Aorta (tissue), 5 donors: Measurements from ENCODE around the gene PLK5. TPM values are rescaled to one million over a fixed set of nuclear protein-coding genes. Genes with fewer than 3 reads are reported as not detected.

Experiments
- ATAC-seq: fragments of 200-7000 bp; cut with Tn5 transposase; one replicate; pipeline ENCODE4 v1.9.1; 2022; ENCODE audit warnings: moderate library complexity; ENCODE audit not compliant: low FRiP score
- DNase-seq, 2 donors: peaks; one replicate each; pipeline ENCODE4 v3.0.0-alpha.2; 2020
- H3K27ac ChIP-seq, 2 donors: one replicate each; pipeline ENCODE4 v1.5.1; 2013; ENCODE audit warnings: low read length in 2 of 2, mild to moderate bottlenecking in 2 of 2, moderate library complexity in 2 of 2, control low read depth in 1 of 2, inconsistent platforms in 1 of 2, low read depth in 1 of 2
- H3K27me3 ChIP-seq, 2 donors: one replicate each; pipeline ENCODE4 v1.6.1; 2013; ENCODE audit warnings: control low read depth in 1 of 2, low read length in 1 of 2, mild to moderate bottlenecking in 1 of 2, moderate library complexity in 1 of 2; ENCODE audit not compliant: insufficient read depth in 2 of 2, control insufficient read depth in 1 of 2
- H3K36me3 ChIP-seq, 2 donors: one replicate each; pipeline ENCODE4 v1.6.1; 2013; ENCODE audit warnings: control low read depth in 1 of 2, low read length in 1 of 2, mild to moderate bottlenecking in 1 of 2; ENCODE audit not compliant: insufficient read depth in 2 of 2, control insufficient read depth in 1 of 2
- H3K4me1 ChIP-seq, 2 donors: one replicate each; pipeline ENCODE4 v1.6.1; 2013; ENCODE audit warnings: low read length in 2 of 2, control low read depth in 1 of 2, mild to moderate bottlenecking in 1 of 2, moderate library complexity in 1 of 2; ENCODE audit not compliant: insufficient read depth in 2 of 2, control insufficient read depth in 1 of 2
- H3K4me3 ChIP-seq, 2 donors: one replicate each; pipeline ENCODE4 v1.5.1; 2013; ENCODE audit warnings: low read length in 2 of 2, control low read depth in 1 of 2, mild to moderate bottlenecking in 1 of 2
- H3K9me3 ChIP-seq: one replicate; pipeline ENCODE4 v1.6.1; 2013; ENCODE audit warnings: mild to moderate bottlenecking, low read length; ENCODE audit not compliant: control insufficient read depth
- WGBS, 2 donors: extraction: QIAGEN DNeasy Blood & Tissue Kit; methylation state at CpG; one replicate each; pipeline ENCODE4 v1.1.7; 2013; 5-methylcytosine and 5-hydroxymethylcytosine counted together
- intact Hi-C, 2 donors: fragments of 100-400 bp; cut with DNase I; formaldehyde crosslinking; loops; one replicate each; pipeline versions ENCODE4 v1.14.2 to v1.15.0; 2022
- polyA plus RNA-seq, 2 donors: library from polyadenylated mRNA; stranded (reverse); fragments of 200-250 nt; gene quantifications; one replicate each; pipeline ENCODE4 v1.2.3, GENCODE V29; 2013
- total RNA-seq, 2 donors: library from RNA; stranded (reverse); fragmentation: NEBNext Ultra II Directional; extraction: Animal tissue kit (Norgen Biotek cat#: 25700); gene quantifications; one replicate each; pipeline ENCODE4 v1.2.1, GENCODE V29; 2021
- donor health status: healthy with polysubstance abuse.
- donor health status: Bipolar disorder and iron deficiency.
- donor health status: DM: no; HTN: no; CAD: no.
- donor health status: DM: no; HTN: no; CAD: no.
- donor health status: DM: yes; HTN: yes; CAD: no.

PLK5 gene
- total and polyA plus RNA-seq, 4 donors: 0.15 TPM; not detected in 3

GRCh38 chr19:1584500-1585242, 60.8 kb downstream of the PLK5 start:
- DNase-seq (no peak), ATAC-seq (no peak)
- 82 to 87% methylated on average over 75 to 87 of the region's 87 CpGs for WGBS, 2 donors
- Histone ChIP-seq H3K9me3 (no peaks in the 10 kb centered on the region), H3K4me1 (no peaks in the 10 kb centered on the region), H3K27ac (no peak overlapping the region), H3K4me3 (no peak overlapping the region), H3K36me3 (peaks cover 0 to 8% of the 10 kb centered on the region in 2 donors), H3K27me3 (no peaks in the 10 kb centered on the region)
- intact Hi-C loops: no loop called here

- DNase-seq (no peak), ATAC-seq (no peak)
- WGBS, 2 donors: 82 to 83% methylated on average over 13 of the region's 13 CpGs
- Histone ChIP-seq H3K27ac (no peak overlapping the region), H3K27me3 (no peaks in the 10 kb centered on the region), H3K4me1 (no peaks in the 10 kb centered on the region), H3K9me3 (no peaks in the 10 kb centered on the region), H3K36me3 (peaks cover 0 to 8% of the 10 kb centered on the region in 2 donors), H3K4me3 (no peak overlapping the region)
- intact Hi-C loops: no loop called here
These were observed 61.3 kb downstream of the PLK5 start for GRCh38 chr19:1585243-1585580.

Other genes with a start within 250 kb of the PLK5 start
- 10 to 100 TPM; 21.9 to 23.3 TPM for gene FAM174C, start 248.5 kb upstream of the PLK5 start, total RNA-seq
- 10 to 100 TPM; 43.8 to 68.8 TPM for gene FAM174C, start 248.5 kb upstream of the PLK5 start, polyA plus RNA-seq
- gene EFNA2, start 238.2 kb upstream of the PLK5 start, total RNA-seq: not detected
- gene EFNA2, start 238.2 kb upstream of the PLK5 start, polyA plus RNA-seq: 1 to 10 TPM in 1 of 2 donors, not detected in 1; 2.8 TPM
- gene NDUFS7, start 140.2 kb upstream of the PLK5 start, total RNA-seq: 10 to 100 TPM; 47.7 to 47.8 TPM
- gene NDUFS7, start 140.2 kb upstream of the PLK5 start, polyA plus RNA-seq: 100 to 1,000 TPM in 1 of 2 donors, 10 to 100 TPM in 1; 72.6 to 105 TPM
- 10 to 100 TPM in 1 of 2 donors, 1 to 10 TPM in 1; 7.9 to 16.1 TPM for gene GAMT, start 122.5 kb upstream of the PLK5 start, total RNA-seq
- 10 to 100 TPM; 21.2 to 40.2 TPM for gene GAMT, start 122.5 kb upstream of the PLK5 start, polyA plus RNA-seq
- 10 to 100 TPM; 75.2 to 77.9 TPM for gene DAZAP1, start 116.5 kb upstream of the PLK5 start, total RNA-seq
- gene DAZAP1, start 116.5 kb upstream of the PLK5 start, polyA plus RNA-seq: 10 to 100 TPM; 44.8 to 79.0 TPM
- 100 to 1,000 TPM; 707 to 750 TPM for gene RPS15, start 85.7 kb upstream of the PLK5 start, total RNA-seq
- gene RPS15, start 85.7 kb upstream of the PLK5 start, polyA plus RNA-seq: 1,000 to 10,000 TPM; 2,784 to 2,878 TPM
- under 1 TPM; 0.26 to 0.42 TPM for gene APC2, start 74.0 kb upstream of the PLK5 start, total RNA-seq
- under 1 TPM in 1 of 2 donors, not detected in 1; 0.03 TPM for gene APC2, start 74.0 kb upstream of the PLK5 start, polyA plus RNA-seq
- 10 to 100 TPM; 19.7 to 26.0 TPM for gene C19orf25, start 44.9 kb upstream of the PLK5 start, total RNA-seq
- 10 to 100 TPM; 19.0 to 33.5 TPM for gene C19orf25, start 44.9 kb upstream of the PLK5 start, polyA plus RNA-seq
- 1 to 10 TPM in 1 of 2 donors, not detected in 1; 3.1 TPM for gene PCSK4, start 33.7 kb upstream of the PLK5 start, total RNA-seq
- 1 to 10 TPM in 1 of 2 donors, under 1 TPM in 1; 0.75 to 6.0 TPM for gene PCSK4, start 33.7 kb upstream of the PLK5 start, polyA plus RNA-seq
- gene REEP6, start 32.9 kb upstream of the PLK5 start, total RNA-seq: 1 to 10 TPM in 1 of 2 donors, under 1 TPM in 1; 0.71 to 1.6 TPM
- gene REEP6, start 32.9 kb upstream of the PLK5 start, polyA plus RNA-seq: 10 to 100 TPM in 1 of 2 donors, 1 to 10 TPM in 1; 2.2 to 16.5 TPM
- gene ADAMTSL5, start 11.1 kb upstream of the PLK5 start, total RNA-seq: 10 to 100 TPM in 1 of 2 donors, 1 to 10 TPM in 1; 6.2 to 18.2 TPM
- gene ADAMTSL5, start 11.1 kb upstream of the PLK5 start, polyA plus RNA-seq: 1 to 10 TPM; 3.1 to 6.1 TPM
- gene MEX3D, start 44.2 kb downstream of the PLK5 start, total RNA-seq: 10 to 100 TPM; 16.1 to 20.5 TPM
- gene MEX3D, start 44.2 kb downstream of the PLK5 start, polyA plus RNA-seq: 1 to 10 TPM; 3.6 to 6.3 TPM
- 10 to 100 TPM; 60.9 to 63.2 TPM for gene MBD3, start 68.8 kb downstream of the PLK5 start, total RNA-seq
- gene MBD3, start 68.8 kb downstream of the PLK5 start, polyA plus RNA-seq: 100 to 1,000 TPM in 1 of 2 donors, 10 to 100 TPM in 1; 37.6 to 106 TPM
- gene UQCR11, start 81.4 kb downstream of the PLK5 start, total RNA-seq: 100 to 1,000 TPM; 153 to 155 TPM
- gene UQCR11, start 81.4 kb downstream of the PLK5 start, polyA plus RNA-seq: 100 to 1,000 TPM; 127 to 251 TPM
- gene TCF3, start 128.5 kb downstream of the PLK5 start, total RNA-seq: 10 to 100 TPM; 32.0 to 50.4 TPM
- gene TCF3, start 128.5 kb downstream of the PLK5 start, polyA plus RNA-seq: 10 to 100 TPM; 23.7 to 36.2 TPM
- not detected for gene ONECUT3, start 229.4 kb downstream of the PLK5 start, total RNA-seq
- gene ONECUT3, start 229.4 kb downstream of the PLK5 start, polyA plus RNA-seq: under 1 TPM in 1 of 2 donors, not detected in 1; 0.03 TPM